Measurements from ENCODE around the gene OR2W1.

OR2W1 gene

DNA sequence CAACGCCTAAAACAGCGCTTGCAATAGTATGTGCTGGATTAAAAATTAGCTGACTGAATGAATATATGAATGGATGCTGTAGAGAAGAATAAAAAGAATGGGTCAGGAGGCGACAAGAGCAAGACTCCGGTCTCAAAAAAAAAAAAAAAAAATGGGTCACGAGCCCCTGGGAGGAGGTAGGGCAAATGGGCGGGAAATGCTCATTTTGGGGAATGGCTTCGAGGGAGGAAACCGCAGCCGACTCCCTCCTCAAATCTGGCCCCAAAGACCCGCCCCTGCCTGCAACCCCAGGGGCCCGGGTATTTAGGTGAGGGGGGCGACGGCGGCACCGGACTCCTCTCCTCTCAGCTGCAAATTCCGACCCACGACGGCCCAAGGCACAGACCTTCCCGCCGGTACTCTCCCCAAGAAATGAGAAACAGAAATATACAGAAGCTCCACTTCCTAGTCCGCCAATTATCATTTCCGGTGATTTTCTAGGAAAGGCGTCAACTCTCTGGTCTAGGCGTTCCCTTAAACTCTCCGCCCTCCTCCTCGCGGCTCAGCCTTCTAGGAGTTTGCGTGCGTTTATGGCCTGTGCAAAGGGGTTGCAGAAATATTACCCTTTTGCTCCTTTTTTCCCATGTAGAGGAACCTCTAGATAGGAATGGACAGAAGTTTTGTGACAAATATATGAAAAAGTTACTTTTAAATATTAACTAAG, 39.6 kb downstream of the OR2W1 start, which contains the start of gene ZNF311:
ZNF311 (minus strand) TSS at position 133 of the 703 bp plus-strand sequence. CDS start 1,361 bp downstream, outside the sequence.
- DNase-seq (ENCODE audit: low read depth in 1 of 2, low spot score in 1 of 2), result no peak

GRCh38 chr6:28996844-28997510, 48.0 kb downstream of the OR2W1 start:
- DNase-seq (ENCODE audit: low read depth in 1 of 2, low spot score in 1 of 2), result no peak

GRCh38 chr6:28995093-28995650, 49.8 kb downstream of the OR2W1 start:
- DNase-seq (ENCODE audit: low read depth in 1 of 2, low spot score in 1 of 2), result no peak
